GM18907 (cell line): ENCODE results near the gene CXADR.

Source experiments
- ATAC-seq: cut with Tn5 transposase; IDR thresholded peaks from one replicate; pipeline ENCODE4 v1.9.1; 2021; ENCODE audit warnings: mild to moderate bottlenecking, moderate library complexity; ENCODE audit not compliant: unreplicated experiment

Gene CXADR

GRCh38 chr21:17539323-17539722, 26.5 kb downstream of the CXADR start:
- ATAC-seq = no peak

DNA sequence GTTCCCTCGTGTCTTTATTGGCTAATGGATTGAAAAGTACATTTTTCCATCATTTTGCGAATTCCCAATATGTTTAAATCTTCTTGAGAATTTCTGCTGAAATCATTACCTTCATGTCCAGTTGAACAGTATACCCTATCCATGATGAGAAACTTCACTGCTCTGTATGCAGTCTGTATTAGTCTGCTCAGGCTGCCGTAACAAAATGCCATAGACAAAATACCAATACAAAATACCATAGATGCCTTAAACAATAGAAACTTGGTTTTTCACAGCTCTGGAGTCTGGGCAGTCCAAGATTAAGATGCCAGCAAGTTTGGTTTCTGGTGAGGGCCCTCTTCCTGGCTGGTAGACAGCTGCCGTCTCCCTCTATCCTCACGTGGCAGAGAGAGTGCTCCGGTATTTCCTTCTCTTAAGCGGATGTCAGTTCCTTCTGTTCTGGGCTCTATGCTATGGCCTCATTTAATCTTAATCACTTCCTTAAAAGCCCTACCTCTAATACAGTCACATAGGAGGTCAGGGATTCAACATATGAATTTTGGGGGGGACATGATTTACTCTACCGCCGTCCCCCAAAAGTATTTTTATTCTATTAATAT, 27.0 kb downstream of the CXADR start:
- ATAC-seq = no peak

DNA sequence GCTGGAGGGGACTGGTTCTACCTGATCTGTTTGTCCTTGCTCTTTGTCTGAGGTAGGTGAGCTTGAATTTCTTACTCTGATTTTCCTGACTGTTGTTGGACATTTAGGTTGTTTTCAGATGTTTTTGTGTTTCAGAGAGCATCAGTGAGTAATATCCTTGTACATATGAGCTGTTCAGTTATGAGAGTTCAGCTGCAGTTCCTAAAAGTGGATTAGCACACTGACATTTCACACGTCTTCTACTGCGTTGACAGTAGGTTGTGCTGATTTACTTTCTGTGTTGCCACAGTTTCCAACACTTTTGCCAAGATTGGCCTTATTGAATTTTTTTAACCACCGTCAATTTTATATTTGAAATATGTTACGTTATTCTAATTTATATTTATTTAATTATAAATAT, 27.7 kb downstream of the CXADR start:
- ATAC-seq = no peak

DNA sequence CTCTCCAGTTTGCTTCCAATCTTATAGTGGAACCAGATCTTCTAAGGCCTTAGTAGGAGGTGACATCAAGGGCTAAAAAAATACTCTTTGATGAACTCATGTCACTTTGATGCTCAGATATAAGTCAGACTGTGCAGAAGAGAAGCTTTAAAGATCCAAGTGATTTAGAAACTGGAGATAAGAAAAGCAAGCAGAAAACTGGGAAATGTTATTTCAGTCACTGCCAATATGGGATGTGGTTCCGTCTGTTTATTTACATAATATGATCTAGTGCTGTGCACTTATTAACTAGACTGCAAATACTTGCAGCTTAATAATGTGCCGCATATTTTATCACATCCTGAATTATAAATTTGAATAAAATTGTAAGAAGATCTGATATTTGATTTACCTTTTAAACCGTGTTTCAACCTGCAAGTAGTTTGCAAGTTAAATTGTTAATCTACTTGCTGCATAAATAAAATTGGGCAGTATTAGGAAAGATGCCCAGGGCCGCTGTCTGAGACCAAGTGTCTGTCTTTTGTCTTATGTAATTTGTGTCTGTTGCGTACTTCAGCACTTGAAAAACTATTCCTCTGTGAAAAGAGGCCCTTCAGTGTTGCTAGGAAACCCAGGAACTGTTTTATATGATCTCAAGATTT, 29.6 kb downstream of the CXADR start:
- no peak for ATAC-seq

- no peak for ATAC-seq
Measured at GRCh38 chr21:17545007-17545406, 32.2 kb downstream of the CXADR start.

DNA sequence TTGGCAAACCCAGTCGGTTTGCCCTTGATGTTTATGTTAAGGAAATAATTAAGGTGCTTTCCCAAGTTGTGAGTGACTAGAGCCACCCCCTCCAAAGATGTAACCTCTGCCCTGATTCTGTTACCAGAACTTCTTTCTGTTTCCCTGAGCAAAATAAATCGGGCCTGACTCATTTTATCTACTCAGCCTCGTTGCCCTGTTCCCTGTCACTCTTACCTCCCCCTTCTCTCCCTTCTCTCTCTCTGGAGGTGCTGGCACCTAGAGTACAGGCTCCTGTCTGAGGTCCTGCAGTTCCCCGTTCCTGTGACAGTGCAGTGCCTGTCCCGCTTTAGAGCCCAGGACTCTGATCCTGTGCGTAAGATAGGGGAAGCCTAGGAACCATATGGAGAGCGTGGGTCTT, 35.4 kb downstream of the CXADR start:
- ATAC-seq = no peak

GRCh38 chr21:17550671-17551308, 37.9 kb downstream of the CXADR start:
- ATAC-seq = no peak

DNA sequence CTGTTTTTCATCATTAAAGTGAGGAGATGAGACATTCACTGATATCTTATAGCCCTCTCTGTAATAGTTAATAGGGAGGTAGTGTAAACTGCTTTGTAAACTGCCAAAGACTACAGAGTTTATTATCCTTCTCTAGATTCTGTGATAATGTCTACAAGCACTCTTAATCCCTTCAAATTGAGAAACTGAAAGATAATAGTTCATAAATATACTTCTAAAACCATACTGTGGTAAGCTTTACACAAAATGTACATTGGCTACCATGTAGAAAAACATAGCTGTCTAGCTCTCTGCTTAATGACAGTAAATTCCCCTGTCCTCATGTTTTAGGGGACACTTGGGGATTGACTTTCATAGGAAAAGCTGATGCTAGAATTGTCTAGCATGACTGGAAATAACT, 39.6 kb downstream of the CXADR start:
- no peak for ATAC-seq

DNA sequence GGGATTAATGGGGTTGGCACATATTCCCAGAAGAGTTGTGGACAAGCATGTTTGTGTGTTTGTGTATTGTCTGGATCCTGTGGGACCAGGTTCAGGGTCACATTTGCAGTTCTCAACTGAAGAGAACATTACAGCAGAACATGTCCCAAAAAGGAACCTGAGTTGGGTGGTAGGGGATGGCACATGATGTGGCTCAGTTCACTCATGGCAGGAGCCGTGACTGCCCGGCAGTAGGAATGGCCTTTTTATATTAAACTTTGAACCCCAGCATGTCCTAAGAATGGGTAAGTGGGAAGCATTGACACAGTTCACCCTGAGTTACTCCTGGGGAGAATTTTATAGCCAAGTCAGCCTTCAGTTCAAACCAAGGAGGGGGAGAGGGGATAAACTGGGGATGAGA, 41.3 kb downstream of the CXADR start:
- no peak for ATAC-seq

- no peak for ATAC-seq
Measured at GRCh38 chr21:17554679-17555465, 42.0 kb downstream of the CXADR start.

GRCh38 chr21:17560377-17561025, 47.7 kb downstream of the CXADR start:
- no peak for ATAC-seq

GRCh38 chr21:17570786-17571185, 57.9 kb downstream of the CXADR start:
- no peak for ATAC-seq

DNA sequence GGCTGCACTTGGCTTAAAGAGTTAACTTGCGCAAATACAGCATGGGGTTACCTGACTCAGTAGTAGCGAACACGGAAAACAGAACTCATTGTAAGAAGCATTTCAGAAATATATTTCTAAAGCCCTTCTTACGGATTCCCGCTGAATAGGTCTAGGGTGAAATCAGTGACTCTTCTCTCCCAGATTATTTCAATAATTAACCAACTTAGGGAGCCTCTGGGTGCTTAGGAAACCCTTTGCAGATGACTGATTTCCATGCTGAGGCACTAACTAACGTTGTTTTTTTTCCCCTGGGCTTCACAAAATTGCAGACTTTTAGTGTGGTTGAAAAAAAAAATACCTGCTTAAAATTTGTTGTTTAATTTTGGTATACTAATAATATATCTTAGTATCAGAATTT, 59.6 kb downstream of the CXADR start:
- no peak for ATAC-seq

GRCh38 chr21:17575076-17575475, 62.2 kb downstream of the CXADR start:
- no peak for ATAC-seq

DNA sequence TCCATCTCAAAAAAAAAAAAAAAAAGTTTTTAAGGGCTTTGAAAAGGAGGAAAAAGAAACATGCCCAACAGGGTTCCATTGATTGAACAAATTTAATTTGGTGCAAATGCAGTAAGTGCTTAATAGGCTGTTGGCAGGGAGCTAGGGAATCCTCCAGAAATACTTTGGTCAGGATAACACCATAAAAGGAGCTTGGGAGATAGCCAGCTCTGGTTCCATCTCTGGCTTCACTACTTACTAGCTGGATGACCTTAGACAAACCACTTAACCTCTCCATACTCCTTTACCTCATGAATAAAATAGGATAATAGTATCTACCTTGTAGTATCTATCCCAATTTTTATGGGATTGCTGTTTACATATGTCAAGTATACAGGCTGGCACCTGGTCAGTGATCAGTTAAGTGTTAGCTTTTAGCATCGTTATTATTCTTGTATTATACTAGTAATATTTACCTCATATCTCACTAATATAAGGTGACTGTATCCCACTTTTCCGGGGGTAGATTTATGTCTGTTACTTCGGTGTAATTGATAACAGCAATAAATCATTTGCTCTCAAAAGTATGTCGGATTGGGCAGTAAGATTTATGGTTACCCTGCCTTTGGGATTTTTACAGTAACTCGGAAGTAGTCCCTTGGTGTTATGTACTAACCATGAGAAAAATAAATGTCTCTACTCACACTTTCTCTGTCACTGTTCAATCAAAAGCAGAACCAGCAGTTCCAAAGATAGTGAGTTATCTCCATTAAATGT, 63.4 kb downstream of the CXADR start:
- no peak for ATAC-seq

DNA sequence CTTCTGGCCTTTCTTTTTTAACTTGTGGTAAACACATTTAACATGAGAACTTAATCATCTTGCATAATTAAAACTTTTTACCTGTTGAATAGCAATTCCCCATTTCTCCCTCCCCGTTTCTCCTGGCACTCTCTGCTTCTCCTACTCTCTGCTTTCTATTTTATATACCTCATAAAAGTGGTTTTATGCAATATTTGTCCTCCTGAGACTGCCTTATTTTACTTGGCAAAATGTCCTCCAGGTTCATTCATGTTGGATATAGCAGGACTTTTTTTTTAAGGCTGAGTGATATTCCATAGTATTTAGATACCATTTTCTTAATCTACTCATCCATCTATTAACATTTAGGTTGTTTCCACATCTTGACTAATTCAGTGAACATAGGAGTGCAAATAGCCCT, 64.9 kb downstream of the CXADR start:
- ATAC-seq = no peak

- ATAC-seq = no peak
Measured at GRCh38 chr21:17578162-17578561, 65.3 kb downstream of the CXADR start.

- ATAC-seq = no peak
Measured at GRCh38 chr21:17578876-17579275, 66.0 kb downstream of the CXADR start.

- ATAC-seq = no peak
Measured at GRCh38 chr21:17580319-17580718, 67.5 kb downstream of the CXADR start.

- ATAC-seq = no peak
Measured at GRCh38 chr21:17583898-17584297, 71.1 kb downstream of the CXADR start.
